Hindlimb muscle (tissue), 1 donor: Measurements from ENCODE around the gene CLEC2L. TPM values are rescaled to one million over a fixed set of nuclear protein-coding genes. Genes with fewer than 3 reads are reported as not detected.
"Not testable (repeated sequence)": the region's sequence is repeated elsewhere in the genome, so short reads cannot be mapped to it uniquely, and the experiment has no call there.

Source experiments
- DNase-seq: peaks from one replicate; pipeline ENCODE4 v3.0.0-alpha.2; 2013
- polyA plus RNA-seq: library from polyadenylated mRNA; unstranded; fragments of 120-200 nt; gene quantifications from one replicate; pipeline ENCODE4 v1.2.1, GENCODE V29; 2013; ENCODE audit not compliant: insufficient read length

Gene CLEC2L
- polyA plus RNA-seq, 1 donor: 1.1 TPM

DNA sequence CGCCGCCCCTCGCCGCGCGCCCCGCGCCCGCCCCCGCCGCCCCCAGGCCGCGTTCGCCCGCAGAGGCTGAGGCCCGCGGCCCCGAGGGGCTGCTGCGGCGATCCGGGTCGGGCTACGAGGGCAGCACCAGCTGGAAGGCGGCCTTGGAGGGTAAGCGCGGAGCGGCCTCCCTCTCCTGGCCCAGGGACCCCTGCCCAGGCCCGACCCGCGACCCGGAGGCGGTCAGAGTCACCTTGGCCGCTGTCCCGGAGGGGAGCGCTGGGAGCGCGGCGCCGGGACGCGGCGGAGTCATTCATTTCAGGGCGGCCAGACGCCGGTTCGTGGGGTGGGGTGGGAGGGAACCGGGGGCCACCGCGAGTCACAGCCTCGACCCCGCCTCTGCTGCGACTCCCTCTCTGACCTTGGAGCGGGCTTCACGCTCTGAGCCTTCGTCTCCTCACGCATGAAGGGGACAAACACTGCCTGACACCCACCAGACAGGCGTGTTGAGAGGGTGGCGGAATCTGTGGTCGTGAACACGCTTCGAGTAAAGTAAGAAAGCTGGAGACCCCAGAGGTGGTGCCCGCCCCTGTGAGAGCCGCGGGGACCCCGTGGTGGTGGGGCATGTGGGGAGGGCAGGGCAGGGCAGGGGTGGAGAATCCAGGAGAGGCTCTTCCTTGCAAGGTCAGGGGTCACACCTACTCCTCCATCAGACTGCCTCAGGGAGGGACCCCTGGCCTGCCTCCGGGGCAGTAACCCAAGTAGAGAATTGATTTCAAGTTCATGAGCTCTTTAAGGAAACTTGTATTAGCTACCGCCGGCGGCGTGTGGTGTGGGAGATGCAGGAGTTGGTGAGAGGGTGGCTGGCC, 707 bp downstream of the CLEC2L start:
- no peak for DNase-seq

DNA sequence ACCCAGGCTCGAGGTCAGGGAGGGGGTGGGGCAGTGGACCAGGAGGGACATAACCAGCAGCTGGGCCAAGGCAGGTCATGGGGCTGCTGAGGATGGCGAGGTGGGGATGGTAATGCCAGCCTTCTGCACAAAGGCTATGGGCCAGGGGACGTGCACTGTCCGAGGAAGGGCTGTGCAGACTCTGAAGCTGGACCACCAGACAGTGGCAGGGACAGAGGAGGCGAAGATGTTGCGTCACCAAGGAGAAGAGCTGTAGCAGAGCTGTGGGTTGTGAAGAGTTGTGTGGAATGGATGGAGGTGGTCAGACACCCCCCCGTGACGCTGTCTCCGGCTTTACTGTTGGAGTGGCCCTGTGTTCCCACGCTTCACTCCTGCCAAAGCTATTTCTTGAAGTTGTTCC, 1.8 kb downstream of the CLEC2L start:
- no peak for DNase-seq

DNA sequence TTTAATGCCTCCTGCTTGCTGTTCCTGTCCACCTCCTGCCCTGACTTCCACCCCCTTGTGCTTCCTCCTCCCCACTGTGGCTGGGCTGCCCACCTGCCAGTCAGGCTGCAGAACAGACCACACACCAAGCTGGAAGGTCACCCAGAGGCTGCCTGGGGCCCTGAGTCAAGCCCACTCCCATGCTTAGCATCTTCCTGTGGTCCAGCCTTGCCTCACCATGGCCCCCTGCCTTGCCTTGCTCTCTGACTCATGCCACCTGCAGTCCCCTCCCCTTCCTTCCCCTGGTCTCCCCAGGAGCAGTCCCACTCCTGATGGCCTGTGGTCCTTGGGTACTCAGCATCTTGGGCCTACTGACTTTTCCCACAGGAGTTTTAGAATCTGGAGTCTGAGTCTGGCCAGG, 2.3 kb downstream of the CLEC2L start:
- no peak for DNase-seq

DNA sequence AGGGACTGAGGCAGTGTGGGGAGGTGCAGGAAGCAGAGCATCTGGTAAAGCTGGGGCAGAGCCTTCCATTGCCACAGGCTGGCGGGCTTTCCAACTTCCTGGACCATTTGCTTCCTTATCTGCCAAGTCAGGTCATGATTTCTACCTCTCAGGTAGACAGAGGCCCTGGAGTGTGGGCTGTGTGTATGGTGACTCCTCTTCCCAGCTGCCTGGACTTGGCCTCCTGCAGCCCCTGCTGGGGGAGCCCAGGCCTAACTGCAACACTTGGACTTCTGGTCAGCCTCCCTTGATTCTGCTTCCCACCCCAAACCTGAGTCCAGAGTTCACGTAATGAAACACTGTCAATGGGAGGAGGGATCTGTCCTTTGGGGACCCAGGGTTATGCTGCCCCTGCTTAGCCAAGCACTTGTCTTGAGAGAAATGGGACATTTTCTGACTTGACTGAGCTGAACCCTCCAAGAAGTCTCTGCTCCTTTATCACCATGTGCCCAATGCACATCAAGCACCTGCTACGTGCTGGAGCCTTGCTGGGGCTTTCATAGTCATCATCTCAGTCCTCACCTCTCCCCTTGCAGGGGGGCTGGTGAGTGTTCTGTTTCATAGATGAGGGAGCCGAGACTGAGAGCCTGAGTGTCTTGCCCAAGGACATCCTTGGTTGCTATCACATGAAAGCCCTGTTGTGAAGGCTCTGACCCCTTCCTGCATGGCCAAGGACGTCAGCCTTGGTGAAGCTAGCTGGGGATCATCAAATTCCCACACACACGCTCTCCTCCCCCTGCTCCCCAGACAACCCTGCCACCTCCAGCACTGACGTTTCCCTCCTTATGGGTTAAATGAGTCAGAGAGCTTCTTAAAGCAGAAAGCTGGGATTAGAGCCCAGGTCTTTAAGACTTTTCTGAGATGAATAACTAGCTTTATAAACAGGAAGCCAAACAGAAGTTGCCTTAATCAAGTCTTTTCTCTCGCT, 3.4 kb downstream of the CLEC2L start:
- DNase-seq: no peak

DNA sequence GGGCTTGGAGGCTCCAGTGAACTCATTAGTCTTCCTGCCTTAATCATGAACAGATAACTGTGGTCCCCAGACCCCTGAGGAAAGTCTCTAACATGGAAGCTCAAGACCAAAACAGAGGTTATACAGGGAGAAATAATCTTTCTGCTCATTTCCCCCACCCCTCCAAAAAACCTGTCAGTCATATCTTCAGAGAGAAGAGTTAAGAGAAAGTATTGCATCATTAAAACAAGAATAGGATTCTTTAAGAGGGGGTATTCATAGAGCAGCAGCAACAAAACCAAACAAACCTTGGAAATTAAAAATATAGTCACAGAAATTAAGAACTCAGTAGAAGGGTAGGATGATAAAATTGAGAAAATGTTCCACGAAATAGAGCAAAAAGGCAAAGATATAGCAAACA, 7.6 kb downstream of the CLEC2L start:
- no peak for DNase-seq

DNA sequence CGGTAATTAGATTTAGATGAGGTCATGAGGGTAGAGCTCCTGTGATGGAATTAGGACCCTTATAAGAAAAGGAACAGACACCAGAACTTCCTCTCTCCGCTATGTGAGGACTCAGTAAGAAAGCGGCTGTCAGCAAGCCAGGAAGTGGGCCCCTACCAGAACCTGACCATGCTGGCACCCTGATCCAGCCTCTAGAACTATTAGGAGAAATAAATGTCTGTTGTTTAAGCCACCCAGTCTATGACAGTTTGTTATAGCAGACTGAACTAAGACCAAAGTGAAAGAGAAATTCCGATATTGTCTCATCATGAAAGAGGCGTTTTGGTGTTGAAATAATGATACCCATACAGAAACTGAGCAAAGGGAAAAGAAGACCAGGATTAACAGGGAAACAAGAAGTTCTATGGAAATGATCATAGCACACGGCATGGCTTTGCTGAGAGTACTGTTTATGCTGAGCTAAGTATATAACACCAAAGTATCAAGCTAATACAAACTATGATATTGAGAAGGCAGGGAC, 9.2 kb downstream of the CLEC2L start:
- DNase-seq: no peak

DNA sequence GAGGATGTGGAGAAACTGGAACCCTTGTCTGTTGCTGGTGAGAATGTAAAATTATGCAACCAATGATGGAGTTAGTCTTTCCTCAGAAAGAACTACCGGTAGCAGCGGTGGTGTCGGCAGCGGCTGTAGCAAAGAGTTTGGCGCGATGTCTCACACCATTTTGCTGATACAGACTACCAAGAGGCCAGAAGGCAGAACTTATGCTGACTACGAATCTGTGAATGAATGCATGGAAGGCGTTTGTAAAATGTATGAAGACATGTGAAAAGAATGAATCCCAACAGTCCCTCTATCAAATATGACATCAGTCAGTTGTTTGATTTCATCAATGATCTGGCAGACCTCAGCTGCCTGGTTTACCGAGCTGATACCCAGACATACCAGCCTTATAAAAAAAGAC, 10.6 kb downstream of the CLEC2L start:
- DNase-seq: no peak

DNA sequence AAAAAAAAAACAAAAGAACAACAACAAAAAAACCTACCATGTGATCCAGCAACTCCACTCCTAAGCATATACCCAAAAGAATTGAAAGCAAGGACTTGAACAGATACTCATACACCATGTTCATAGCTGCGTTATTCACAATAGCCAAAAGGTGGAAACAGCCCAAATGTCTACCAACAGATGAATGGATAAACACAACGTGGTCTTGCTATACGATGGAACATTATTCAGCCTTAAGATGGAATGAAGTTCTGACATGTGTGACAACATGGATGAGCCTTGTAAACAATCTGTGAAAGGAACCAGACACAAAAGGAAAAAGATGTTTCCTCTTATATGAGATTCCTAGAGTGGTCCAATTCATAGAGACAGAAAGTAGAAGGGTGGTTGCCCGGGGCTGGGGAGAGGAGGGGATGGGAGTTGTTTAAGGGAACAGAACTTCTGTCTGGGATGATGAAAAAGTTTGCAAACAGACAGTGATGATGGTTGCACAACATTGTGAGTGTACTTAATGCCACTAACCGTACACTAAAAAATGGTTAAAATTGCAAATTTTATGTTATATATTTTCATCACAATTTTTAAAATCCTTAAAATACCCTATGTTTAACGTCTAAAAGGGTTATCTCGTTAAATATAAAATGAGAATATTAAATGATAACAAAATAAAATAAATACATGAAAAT, 11.6 kb downstream of the CLEC2L start:
- no peak for DNase-seq

DNA sequence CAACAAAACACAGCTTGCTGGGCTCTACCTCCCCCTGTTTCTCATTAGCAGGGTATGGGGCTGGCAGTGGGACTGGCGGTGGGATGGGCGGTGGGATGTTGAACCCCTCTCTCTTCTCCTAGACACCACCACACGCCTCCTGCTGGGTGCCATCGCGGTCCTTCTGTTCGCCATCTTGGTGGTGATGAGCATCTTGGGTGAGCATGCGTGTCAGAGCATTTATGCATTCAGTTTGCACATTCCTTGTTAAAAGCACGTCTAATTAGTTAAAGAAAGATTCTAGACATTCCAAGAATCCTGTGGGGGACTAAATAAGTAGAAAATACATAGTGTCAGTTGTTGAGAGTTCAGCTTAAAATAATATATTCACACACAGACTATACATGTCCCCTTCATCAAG, 12.7 kb downstream of the CLEC2L start:
- no peak for DNase-seq

DNA sequence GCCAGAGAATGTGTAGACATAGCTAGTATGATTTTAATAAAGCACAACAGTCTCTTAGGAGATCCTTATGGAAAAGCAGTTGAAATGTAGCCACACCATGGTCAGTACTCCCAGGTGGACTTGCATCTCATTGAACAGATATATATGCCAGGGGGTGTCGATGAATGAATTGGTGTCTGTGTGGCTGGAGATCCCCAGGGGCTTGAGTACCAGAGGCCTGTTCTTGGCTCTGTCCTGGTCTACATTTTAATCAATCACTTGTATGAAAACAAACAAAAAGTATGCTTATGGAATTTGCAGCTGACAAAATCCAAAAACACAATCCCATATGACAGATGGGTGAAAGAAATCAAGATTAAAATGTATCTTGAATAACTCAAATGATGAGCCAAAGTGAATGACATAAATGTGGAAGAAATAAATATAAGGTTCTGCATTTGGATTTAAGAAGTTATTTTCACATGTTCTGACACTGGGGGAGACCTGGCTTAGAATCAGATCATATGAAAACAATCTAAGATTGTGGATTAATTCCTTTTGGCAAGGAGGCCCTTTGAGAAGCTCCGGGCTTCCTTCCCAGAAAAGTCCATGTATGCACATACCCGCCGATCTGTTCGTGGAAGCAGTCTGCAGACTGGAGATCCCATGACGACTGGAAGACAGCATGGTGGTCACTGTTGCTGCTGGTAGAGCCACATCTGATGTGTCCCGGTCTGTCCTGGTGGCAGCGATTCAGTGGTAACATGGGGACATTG, 15.6 kb downstream of the CLEC2L start:
- peak; percentile 73 for DNase-seq

DNA sequence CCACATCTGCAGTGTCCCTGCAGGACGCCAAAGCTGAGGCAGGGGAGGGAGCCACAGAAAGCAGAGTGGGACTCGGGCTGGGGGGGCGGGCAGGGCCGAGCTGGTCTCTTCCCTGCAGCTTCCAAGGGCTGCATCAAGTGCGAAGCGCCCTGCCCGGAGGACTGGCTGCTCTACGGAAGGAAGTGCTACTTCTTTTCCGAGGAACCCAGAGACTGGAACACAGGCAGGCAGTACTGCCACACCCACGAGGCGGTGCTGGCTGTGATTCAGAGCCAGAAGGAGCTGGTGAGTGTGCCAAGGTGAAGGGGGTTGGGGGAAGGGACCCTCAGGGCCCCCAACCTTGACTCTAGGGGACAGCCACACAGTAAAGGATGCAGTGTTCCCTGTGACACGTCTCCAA, 16.7 kb downstream of the CLEC2L start:
- no peak for DNase-seq

DNA sequence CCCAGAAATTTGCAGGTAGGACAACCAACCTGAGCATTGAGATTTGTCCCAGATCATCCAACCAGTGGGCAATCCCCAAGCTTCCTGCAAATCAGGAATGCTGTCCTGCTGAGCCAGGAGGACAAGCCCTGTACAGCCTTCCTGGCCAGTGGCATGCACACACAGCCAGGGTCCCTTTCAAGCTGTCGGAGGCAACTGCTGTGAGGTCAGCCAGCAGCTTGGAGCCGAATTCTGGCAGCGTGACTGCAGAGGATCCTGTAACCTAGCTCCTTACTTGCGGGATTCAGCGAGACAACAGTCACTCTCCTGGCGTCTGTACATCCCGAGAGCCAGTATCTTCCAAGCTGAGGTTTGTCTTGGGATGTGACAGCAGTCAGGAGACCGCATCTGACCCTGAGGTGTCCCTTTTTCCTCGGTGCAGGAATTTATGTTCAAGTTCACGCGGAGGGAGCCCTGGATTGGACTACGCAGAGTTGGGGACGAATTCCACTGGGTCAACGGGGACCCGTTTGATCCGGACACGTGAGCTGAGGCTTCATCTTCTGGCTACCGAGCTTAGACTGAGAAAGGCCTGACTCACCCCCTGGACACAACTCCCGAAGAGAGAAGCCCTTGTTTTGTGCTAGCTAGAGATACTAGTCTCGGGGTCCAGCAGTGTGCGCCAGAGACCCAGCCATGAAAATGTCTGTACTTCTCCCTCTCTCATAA, 18.3 kb downstream of the CLEC2L start:
- DNase-seq: no peak

DNA sequence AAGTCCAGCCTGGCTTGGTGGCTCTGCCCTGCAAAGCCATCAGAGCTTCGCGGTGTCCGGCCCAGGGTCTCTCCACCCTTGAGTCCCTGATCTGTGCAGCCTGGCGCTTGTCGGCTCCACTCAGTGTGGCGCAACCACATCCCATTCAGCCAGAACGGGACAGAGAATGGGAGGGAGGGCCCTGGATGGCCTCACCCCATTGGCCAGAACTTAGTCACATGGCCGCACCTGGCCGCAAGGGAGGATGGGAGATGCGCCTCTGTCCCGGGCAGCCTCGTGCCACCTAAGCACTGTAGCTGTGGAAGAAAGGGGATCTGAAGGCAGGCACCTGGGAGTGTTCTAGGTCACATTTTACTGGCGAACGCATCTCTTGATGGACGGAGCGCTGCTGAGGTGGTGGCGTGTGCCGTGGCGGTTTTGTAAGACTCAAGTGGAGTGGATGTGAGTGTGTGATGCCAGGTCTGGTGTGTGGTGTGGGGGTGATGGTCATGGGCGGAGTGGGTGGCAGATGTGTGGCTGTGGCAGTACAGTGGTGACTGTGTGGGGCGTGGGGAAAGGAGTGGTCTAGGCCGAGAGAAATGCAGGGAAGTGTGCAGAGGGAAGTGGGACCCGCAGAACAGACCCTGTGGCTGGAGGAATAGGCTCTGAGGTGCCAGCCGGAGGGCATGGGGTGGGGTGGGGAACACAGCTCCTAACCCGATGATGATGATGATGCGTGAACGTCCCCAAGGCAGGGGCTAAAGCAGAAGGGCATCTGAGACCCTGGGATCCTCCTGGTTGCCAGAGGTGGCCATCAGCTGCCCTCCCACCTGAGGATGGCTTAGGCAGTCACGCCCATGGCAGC, 19.0 kb downstream of the CLEC2L start:
- no peak for DNase-seq

DNA sequence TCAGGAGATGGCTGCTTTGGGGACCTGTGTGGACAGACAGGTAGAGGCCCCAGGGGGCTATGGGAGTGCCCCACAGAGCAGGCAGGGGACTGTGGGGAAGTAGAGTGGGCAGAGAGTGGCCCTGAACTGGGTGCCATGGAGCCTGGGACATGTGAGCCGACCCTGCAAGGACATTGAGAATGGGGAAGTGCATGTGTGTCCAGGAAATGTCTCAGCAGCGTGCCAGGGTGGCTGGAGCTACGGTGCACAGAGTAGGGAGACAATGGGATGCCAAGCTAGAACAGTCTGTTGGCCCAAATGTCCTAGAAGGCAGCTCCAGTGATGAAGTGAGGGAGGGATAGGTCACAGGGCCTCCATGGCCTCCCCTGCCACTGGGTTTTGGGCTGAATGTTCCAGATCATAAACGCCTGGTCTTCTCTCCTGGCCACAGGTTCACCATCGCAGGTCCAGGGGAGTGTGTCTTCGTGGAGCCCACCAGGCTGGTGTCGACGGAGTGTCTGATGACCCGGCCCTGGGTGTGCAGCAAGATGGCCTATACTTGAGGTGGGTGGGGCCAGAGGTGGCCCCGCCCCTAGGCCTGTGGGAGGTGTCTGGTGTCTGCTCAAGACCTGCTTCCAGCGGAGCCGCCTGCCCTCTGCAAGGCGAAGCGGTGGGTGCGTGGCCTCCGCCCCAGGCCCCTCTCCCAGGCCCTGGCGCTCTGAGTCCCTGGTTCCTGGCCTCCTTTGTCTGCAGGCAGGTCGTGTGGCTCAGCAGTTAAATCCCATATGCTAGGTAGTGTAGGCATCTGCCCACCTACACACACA, 20.5 kb downstream of the CLEC2L start:
- DNase-seq: no peak

DNA sequence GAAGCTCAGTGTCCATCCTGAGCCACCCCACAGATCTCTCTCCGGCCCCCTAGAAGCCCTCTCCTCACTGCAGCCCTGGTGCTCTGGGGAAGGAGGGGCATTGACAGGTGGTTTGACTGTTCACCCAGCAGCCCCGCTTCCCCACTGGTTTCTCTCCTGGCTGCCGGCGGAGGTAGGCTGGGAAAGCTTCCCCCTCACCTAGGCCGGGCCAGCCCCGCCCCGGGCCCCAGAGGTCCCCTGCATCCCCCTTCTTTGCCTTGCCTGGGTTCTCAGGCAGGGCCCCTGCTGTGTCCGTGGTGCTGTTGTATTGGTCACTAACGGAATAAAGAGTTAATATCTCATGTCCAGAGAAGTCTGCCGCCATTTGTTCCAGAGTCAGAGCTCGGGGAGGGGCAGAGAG, 21.2 kb downstream of the CLEC2L start:
- no peak for DNase-seq

DNA sequence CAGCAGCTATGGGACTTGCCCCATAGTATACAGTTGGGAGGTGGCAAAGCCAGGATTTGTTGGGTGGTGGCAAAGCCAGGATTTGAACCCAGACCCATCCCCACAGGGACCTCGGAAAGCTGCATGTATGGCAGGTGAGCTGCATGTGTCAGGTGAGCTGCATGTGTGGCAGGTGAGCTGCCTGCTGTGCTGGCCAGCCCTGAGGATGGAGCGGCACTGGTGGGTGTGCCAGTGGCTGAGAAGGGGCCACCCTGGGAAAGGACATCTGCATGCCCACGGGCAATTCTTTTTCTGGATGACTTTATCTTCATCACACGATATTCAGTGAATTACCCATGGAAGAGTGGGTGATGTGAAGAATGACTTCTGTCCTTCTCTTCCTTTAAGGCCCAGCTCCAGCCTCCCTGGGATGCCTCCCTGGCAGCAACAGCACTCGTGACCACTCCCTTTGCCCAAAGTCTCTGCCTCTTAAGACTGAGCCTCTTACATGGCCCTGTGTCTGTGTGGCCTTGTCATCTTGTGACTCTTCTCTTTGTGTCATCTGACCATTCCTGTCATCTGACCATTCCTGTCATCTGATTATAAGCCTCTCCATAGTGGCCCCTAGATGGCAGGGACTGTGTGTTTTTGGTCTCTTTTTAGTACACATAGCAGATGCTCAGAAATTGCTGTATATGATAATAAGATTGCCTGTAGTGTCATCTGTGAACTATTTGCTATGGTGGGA, 25.0 kb downstream of the CLEC2L start:
- DNase-seq: no peak

DNA sequence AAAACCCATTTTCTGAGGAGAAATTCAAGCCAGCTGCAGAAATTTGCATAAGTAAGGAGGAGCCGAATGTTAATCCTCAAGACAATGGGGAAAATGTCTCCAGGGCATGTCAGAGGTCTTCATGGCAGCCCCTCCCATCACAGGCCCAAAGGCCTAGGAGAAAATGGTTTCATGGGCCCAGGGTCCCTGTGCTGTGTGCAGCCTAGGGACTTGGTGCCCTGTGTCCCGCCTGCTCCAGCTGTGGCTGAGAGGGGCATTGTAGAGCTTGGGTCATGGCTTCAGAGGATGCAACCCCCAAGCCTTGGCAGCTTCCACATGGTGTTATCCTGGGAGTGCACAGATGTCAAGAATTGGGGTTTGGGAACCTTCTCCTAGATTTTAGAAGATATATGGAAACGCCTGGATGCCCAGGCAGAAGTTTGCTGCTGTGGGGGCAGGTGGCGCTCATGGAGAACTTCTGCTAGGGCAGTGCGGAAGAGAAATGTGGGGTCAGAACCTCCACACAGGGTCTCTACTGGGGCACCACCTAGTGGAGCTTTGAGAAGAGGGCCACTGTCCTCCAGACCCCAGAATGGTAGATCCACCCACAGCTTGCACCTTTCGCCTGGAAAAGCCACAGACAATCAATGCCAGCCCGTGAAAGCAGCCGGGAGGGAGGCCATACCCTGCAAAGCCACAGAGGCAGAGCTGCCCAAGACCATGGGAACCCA, 30.7 kb downstream of the CLEC2L start:
- DNase-seq: not testable (repeated sequence)
